Measurements from ENCODE around the gene SKI. TPM values are rescaled to one million over a fixed set of nuclear protein-coding genes. Genes with fewer than 3 reads are reported as not detected.

SKI gene
- total and polyA plus RNA-seq, 7 experiments from 2014 or later = 0.61 to 278 (median 95.3) TPM

DNA sequence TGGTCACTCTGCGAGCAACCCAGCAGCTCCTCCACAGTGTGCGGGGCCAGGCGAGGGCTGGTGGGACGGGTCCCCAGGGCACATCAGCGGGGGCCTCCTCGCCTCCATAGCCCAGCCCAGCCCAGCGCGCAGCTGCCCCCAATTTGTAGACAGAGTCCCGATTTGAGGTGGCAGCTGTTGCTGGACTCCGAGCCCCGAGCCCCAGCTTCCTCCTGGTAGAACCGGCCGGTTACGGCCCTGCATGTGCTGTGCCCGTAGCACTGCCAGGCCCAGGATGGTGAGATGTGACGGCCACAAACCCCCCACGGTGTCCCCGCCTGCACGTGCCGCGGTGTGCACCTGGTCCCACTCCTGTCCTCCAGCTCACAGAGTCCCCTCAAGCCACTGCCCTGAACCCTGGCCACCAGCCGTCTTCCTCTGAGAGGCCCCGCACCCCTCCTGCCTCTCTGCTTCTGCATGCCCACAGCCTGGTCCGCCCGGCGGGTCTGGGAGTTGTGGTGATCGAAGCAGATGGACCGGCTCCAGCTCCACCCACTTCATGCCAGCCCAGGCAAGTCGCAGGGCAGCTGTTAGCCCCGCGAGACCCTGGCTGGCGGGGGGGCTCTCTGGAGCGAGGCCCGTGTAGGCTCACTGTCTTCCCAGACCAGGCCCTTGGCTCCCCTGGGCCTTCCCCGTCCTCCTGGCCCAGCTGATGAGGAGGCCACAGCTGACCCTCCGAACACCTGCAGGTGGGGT, 107.8 kb downstream of the SKI start:
- Histone ChIP-seq H3K27me3 (ENCODE audit: control insufficient read depth in 2 of 2, insufficient read depth in 2 of 2, low read length in 2 of 2) (no peaks in the 10 kb centered on the region), H3K36me3 (ENCODE audit: control insufficient read depth in 2 of 3, insufficient read depth in 3 of 3, low read length in 3 of 3) (no peaks in the 10 kb centered on the region), H3K4me1 (ENCODE audit: control insufficient read depth in 2 of 2, insufficient read depth in 2 of 2, low read length in 2 of 2) (no peaks in the 10 kb centered on the region), H3K9me3 (ENCODE audit: control insufficient read depth in 2 of 3, low read length in 3 of 3) (no peaks in the 10 kb centered on the region), H3K4me3 (ENCODE audit: low read length) (no peak overlapping the region), H3K27ac (ENCODE audit: low read depth, low read length) (no peak overlapping the region)
- H3K27ac Mint-ChIP-seq = no peak overlapping the region
- no peaks in the 10 kb centered on the region for H3K9me3 Mint-ChIP-seq
- ChIA-PET CTCF (no interaction called here), POLR2A (no interaction called here)
- DNase-seq (no peak), ATAC-seq (no peak)
- intact Hi-C loops (cut with micrococcal nuclease) = no loop called here
- no peaks in the 10 kb centered on the region for H3K27me3 Mint-ChIP-seq
- no peaks in the 10 kb centered on the region for H3K36me3 Mint-ChIP-seq
- H3K4me1 Mint-ChIP-seq = peaks cover 0 to 4% (median 0%) of the 10 kb centered on the region in 7 donors
- no peak overlapping the region for H3K4me3 Mint-ChIP-seq

DNA sequence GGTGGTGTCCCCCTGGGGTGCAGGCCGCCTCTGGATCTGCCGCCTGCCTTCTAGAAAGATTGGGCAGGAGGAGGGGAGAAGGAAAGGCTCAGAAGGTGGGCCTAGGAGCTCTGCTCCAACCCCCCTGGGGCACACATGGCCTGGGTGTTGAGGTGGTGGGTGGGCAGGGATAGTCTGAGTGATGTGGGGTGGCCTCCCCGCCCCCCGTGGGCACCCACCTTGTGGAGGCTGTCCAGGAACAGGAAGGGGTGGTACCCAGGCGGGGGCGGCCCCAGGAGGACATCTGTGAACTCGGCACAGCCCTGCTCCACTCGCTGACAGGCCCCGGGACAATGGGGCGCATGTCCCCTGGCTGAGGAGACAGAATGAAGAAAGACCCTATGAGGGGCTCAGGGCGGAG, 108.4 kb downstream of the SKI start:
- Mint-ChIP-seq H3K9me3 (no peaks in the 10 kb centered on the region), H3K27me3 (no peaks in the 10 kb centered on the region), H3K4me1 (peaks cover 0 to 4% (median 0%) of the 10 kb centered on the region in 7 donors), H3K27ac (no peak overlapping the region), H3K4me3 (no peak overlapping the region), H3K36me3 (no peaks in the 10 kb centered on the region)
- Histone ChIP-seq H3K4me3 (ENCODE audit: low read length) (no peak overlapping the region), H3K27me3 (ENCODE audit: control insufficient read depth in 2 of 2, insufficient read depth in 2 of 2, low read length in 2 of 2) (no peaks in the 10 kb centered on the region), H3K27ac (ENCODE audit: low read depth, low read length) (no peak overlapping the region), H3K36me3 (ENCODE audit: control insufficient read depth in 2 of 3, insufficient read depth in 3 of 3, low read length in 3 of 3) (no peaks in the 10 kb centered on the region), H3K9me3 (ENCODE audit: control insufficient read depth in 2 of 3, low read length in 3 of 3) (no peaks in the 10 kb centered on the region), H3K4me1 (ENCODE audit: control insufficient read depth in 2 of 2, insufficient read depth in 2 of 2, low read length in 2 of 2) (no peaks in the 10 kb centered on the region)
- DNase-seq (no peak), ATAC-seq (no peak)
- intact Hi-C loops (cut with micrococcal nuclease) = no loop called here
- POLR2A ChIA-PET = no interaction called here
- CTCF ChIA-PET = no interaction called here

DNA sequence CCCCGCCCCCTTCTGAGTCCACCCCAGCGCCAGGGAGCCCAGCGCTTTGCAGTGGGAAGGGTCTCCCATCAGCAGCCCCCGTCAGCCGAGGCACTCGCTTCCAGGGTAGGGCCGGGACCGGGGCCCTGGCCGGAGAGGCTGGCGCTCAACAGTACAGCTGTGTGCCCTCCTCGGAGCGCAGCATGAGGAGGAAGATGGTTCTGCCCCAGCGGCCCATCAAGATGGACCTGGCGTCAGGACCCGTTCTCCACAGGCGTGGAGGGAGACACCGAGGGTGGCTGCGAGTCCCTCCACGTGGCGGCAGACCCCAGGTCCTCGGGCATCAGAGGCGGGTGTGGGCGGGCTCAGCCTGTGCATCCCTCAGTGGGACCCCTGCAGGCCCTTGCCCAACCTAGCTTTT, 109.0 kb downstream of the SKI start:
- no peak overlapping the region for H3K4me3 ChIP-seq (ENCODE audit: low read length)
- CTCF ChIA-PET = no interaction called here
- H3K27me3 ChIP-seq (ENCODE audit: control insufficient read depth in 2 of 2, insufficient read depth in 2 of 2, low read length in 2 of 2) = no peaks in the 10 kb centered on the region
- H3K9me3 Mint-ChIP-seq = no peaks in the 10 kb centered on the region
- H3K9me3 ChIP-seq (ENCODE audit: control insufficient read depth in 2 of 3, low read length in 3 of 3) = no peaks in the 10 kb centered on the region
- H3K27ac ChIP-seq (ENCODE audit: low read depth, low read length) = no peak overlapping the region
- intact Hi-C loops (cut with micrococcal nuclease) = no loop called here
- no peaks in the 10 kb centered on the region for H3K4me1 ChIP-seq (ENCODE audit: control insufficient read depth in 2 of 2, insufficient read depth in 2 of 2, low read length in 2 of 2)
- H3K27me3 Mint-ChIP-seq = no peaks in the 10 kb centered on the region
- POLR2A ChIA-PET = no interaction called here
- no peak overlapping the region for H3K4me3 Mint-ChIP-seq
- no peak overlapping the region for H3K27ac Mint-ChIP-seq
- no peaks in the 10 kb centered on the region for H3K36me3 ChIP-seq (ENCODE audit: control insufficient read depth in 2 of 3, insufficient read depth in 3 of 3, low read length in 3 of 3)
- peaks cover 0 to 2% (median 0%) of the 10 kb centered on the region in 7 donors for H3K4me1 Mint-ChIP-seq
- DNase-seq (no peak), ATAC-seq (no peak)
- H3K36me3 Mint-ChIP-seq = no peaks in the 10 kb centered on the region

DNA sequence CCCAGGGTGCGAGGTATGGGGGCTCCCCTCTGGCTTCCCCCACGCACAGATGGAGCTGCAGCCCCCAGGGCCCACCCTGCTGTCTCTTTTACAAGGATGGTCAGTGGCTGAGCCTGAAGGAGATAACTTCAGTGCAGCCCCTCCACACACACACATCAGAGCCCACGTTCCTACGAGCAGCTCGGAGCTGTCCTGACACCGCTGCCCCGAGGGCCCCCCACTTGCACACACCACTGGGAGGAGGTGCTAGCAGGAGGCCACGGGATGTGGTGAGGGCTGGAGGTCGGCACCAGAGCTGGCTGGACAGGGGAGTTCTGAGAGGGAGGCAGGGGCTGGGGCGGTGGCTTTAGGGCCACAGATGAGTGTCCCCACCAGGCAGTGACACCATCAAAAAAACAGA, 109.4 kb downstream of the SKI start:
- intact Hi-C loops (cut with micrococcal nuclease) = no loop called here
- Mint-ChIP-seq H3K9me3 (no peaks in the 10 kb centered on the region), H3K4me1 (no peaks in the 10 kb centered on the region), H3K4me3 (no peak overlapping the region), H3K27ac (no peak overlapping the region), H3K36me3 (no peaks in the 10 kb centered on the region), H3K27me3 (no peaks in the 10 kb centered on the region)
- H3K27ac ChIP-seq (ENCODE audit: low read depth, low read length) = no peak overlapping the region
- DNase-seq (no peak), ATAC-seq (no peak)
- ChIA-PET POLR2A (no interaction called here), CTCF (no interaction called here)
- no peaks in the 10 kb centered on the region for H3K27me3 ChIP-seq (ENCODE audit: control insufficient read depth in 2 of 2, insufficient read depth in 2 of 2, low read length in 2 of 2)
- no peaks in the 10 kb centered on the region for H3K4me1 ChIP-seq (ENCODE audit: control insufficient read depth in 2 of 2, insufficient read depth in 2 of 2, low read length in 2 of 2)
- no peak overlapping the region for H3K4me3 ChIP-seq (ENCODE audit: low read length)
- H3K36me3 ChIP-seq (ENCODE audit: control insufficient read depth in 2 of 3, insufficient read depth in 3 of 3, low read length in 3 of 3) = no peaks in the 10 kb centered on the region
- H3K9me3 ChIP-seq (ENCODE audit: control insufficient read depth in 2 of 3, low read length in 3 of 3) = no peaks in the 10 kb centered on the region

DNA sequence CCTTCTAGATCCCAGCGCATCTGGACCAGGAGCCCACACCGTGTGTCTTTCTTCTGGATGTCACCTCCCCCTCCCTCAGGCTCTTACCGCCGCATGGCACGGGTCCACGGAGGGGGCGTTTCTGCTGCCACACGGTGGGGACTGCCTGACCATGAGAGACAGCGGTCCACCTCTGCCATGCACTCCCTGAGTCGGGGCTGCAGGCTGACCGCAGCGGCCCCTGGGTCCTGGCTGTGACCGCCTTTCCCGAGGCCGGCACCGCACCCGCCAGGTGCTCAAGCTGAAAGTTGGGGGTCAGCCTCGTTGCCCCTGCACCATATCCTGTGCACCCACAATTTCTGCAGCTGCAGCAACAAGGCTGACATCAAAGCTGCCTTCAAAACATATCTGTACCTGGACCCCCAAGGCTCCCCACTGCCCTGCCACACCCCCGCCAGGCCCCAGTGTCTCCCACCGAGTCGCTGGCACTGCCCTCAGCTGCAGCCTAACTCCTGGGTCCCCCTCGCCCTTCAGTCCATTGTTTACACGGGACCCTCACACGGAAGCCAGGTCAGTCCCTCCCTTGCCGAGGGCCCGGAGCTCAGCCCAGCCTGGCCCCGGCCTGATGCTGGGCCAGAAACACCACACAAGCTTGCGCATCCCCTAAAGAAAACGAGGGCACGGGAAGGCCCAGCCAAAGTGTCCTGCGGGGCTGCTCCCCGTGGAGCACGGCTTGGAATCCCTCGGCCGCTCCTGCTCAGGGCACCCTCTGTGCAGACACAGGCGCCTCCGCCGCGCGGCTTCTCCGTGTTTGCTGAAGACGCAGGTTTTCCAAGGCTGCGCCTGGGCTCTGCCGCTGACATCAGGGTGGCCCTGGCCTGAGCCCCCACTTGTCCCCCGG, 111.3 kb downstream of the SKI start:
- Mint-ChIP-seq H3K36me3 (no peaks in the 10 kb centered on the region), H3K27me3 (no peaks in the 10 kb centered on the region), H3K4me1 (no peaks in the 10 kb centered on the region), H3K4me3 (no peak overlapping the region), H3K9me3 (no peaks in the 10 kb centered on the region), H3K27ac (no peak overlapping the region)
- no peak for ATAC-seq
- ChIA-PET CTCF (no interaction called here), POLR2A (no interaction called here)
- H3K27ac ChIP-seq (ENCODE audit: low read depth, low read length) = no peak overlapping the region
- H3K36me3 ChIP-seq (ENCODE audit: control insufficient read depth in 2 of 3, insufficient read depth in 3 of 3, low read length in 3 of 3) = no peaks in the 10 kb centered on the region
- no peaks in the 10 kb centered on the region for H3K27me3 ChIP-seq (ENCODE audit: control insufficient read depth in 2 of 2, insufficient read depth in 2 of 2, low read length in 2 of 2)
- H3K9me3 ChIP-seq (ENCODE audit: control insufficient read depth in 2 of 3, low read length in 3 of 3) = no peaks in the 10 kb centered on the region
- H3K4me1 ChIP-seq (ENCODE audit: control insufficient read depth in 2 of 2, insufficient read depth in 2 of 2, low read length in 2 of 2) = no peaks in the 10 kb centered on the region
- no peak overlapping the region for H3K4me3 ChIP-seq (ENCODE audit: low read length)
- intact Hi-C loops (cut with micrococcal nuclease) = no loop called here
- no peak for DNase-seq

DNA sequence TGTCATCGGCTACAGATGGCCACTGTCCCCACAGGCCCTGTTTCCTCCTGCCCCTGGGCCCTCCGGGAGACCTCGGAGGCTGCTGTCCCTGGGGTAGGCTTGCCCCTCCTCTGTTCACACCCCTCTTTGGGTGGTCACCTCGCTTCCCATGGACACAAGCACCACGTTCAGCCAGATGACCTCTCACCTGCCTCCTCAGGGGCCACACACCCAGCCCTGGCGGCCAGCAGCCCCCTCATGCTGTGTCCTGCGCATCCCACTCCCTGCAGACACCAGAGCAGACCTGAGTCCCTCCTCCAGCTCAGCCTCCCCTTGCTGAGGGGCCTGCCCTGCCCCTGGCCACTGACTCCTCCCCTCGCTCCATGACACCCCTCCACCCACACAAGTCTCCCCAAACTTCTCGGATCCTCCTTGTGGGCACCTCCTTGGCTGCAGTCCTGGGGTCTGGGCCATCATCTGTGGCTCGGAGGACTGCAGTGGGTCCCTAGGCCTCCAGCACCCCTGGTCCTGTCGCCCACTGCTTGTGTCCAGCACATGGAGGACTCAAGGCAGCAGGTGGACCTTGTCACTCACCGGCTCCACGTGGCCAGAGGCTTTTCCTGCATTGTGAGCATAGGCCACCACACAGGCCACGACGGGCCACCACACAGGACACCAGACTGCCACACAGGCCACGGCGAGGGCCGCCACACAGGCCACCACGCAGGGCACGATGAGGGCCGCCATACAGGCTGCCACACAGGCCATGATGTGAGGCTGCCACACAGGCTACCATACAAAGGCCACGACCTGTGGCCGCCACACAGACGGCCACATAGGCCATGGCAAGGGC, 112.2 kb downstream of the SKI start:
- H3K27me3 ChIP-seq (ENCODE audit: control insufficient read depth in 2 of 2, insufficient read depth in 2 of 2, low read length in 2 of 2) = no peaks in the 10 kb centered on the region
- H3K27ac ChIP-seq (ENCODE audit: low read depth, low read length) = no peak overlapping the region
- intact Hi-C loops (cut with micrococcal nuclease) = no loop called here
- H3K4me1 Mint-ChIP-seq = no peaks in the 10 kb centered on the region
- no peaks in the 10 kb centered on the region for H3K36me3 Mint-ChIP-seq
- no peak overlapping the region for H3K4me3 ChIP-seq (ENCODE audit: low read length)
- H3K36me3 ChIP-seq (ENCODE audit: control insufficient read depth in 2 of 3, insufficient read depth in 3 of 3, low read length in 3 of 3) = no peaks in the 10 kb centered on the region
- no peaks in the 10 kb centered on the region for H3K4me1 ChIP-seq (ENCODE audit: control insufficient read depth in 2 of 2, insufficient read depth in 2 of 2, low read length in 2 of 2)
- no peak overlapping the region for H3K4me3 Mint-ChIP-seq
- no peaks in the 10 kb centered on the region for H3K9me3 Mint-ChIP-seq
- no peak overlapping the region for H3K27ac Mint-ChIP-seq
- DNase-seq = no peak
- POLR2A ChIA-PET = no interaction called here
- CTCF ChIA-PET = no interaction called here
- no peak for ATAC-seq
- no peaks in the 10 kb centered on the region for H3K9me3 ChIP-seq (ENCODE audit: control insufficient read depth in 2 of 3, low read length in 3 of 3)
- no peaks in the 10 kb centered on the region for H3K27me3 Mint-ChIP-seq
